Left ventricle myocardium inferior (tissue), 1 donor: ENCODE data around the gene EID3. TPM values are rescaled to one million over a fixed set of nuclear protein-coding genes. Genes with fewer than 3 reads are reported as not detected.

Experiments
- DNase-seq: peaks from one replicate; pipeline ENCODE4 v3.0.0-alpha.2; 2020
- H3K27ac ChIP-seq: fragments of 200-600 bp; replicated peaks from 2 replicates; pipeline ENCODE4 v1.8.0; 2021
- H3K27me3 ChIP-seq: fragments of 200-600 bp; 2 replicates; pipeline ENCODE4 v1.8.0; 2021; ENCODE audit warnings: low read depth
- H3K36me3 ChIP-seq: fragments of 200-600 bp; 2 replicates; pipeline ENCODE4 v1.8.0; 2021
- H3K4me1 ChIP-seq: fragments of 200-600 bp; 2 replicates; pipeline ENCODE4 v1.8.0; 2021
- H3K4me3 ChIP-seq: fragments of 200-600 bp; 2 replicates; pipeline ENCODE4 v1.8.0; 2021; ENCODE audit warnings: mild to moderate bottlenecking, moderate library complexity
- H3K9me3 ChIP-seq: fragments of 200-600 bp; replicated peaks from 2 replicates; pipeline ENCODE4 v1.8.0; 2021
- CTCF ChIP-seq: fragments of 200-600 bp; IDR thresholded peaks from 2 replicates; pipeline ENCODE4 v1.8.0; 2021; ENCODE audit warnings: antibody characterized with exemption, mild to moderate bottlenecking, borderline replicate concordance
- intact Hi-C: fragments of 100-400 bp; cut with micrococcal nuclease; formaldehyde crosslinking; loops from one replicate; pipeline ENCODE4 v1.11.0; 2022
- total RNA-seq: library from RNA; stranded (reverse); fragmentation: NEBNext Ultra II Directional; extraction: Animal tissue kit (Norgen Biotek cat#: 25700); gene quantifications from one replicate; pipeline ENCODE4 v1.2.1, GENCODE V29; 2021
- donor health status: DM: no; HTN: yes; CAD: no; lungs with severe emphysema.

EID3 gene
- total RNA-seq, 1 donor from 2014 or later: 0.60 TPM

- H3K36me3 ChIP-seq: peaks cover 43% of the 10 kb centered on the region
- peaks cover 17% of the 10 kb centered on the region for H3K4me1 ChIP-seq
- H3K4me3 ChIP-seq: no peak overlapping the region
- H3K27ac ChIP-seq: no peak overlapping the region
- H3K9me3 ChIP-seq: no peaks in the 10 kb centered on the region
- DNase-seq: no peak
- intact Hi-C loops: no loop called here
- no peak for TF ChIP-seq CTCF
- H3K27me3 ChIP-seq: no peaks in the 10 kb centered on the region
Observed at GRCh38 chr12:104353012-104353981, 49.8 kb downstream of the EID3 start.

GRCh38 chr12:104354167-104354867 is 50.8 kb downstream of the EID3 start:
- Histone ChIP-seq H3K4me3 (no peak overlapping the region), H3K27me3 (no peaks in the 10 kb centered on the region), H3K27ac (no peak overlapping the region), H3K9me3 (no peaks in the 10 kb centered on the region), H3K4me1 (peaks cover 12% of the 10 kb centered on the region), H3K36me3 (peaks cover 33% of the 10 kb centered on the region)
- DNase-seq: no peak
- intact Hi-C loops: no loop called here
- TF ChIP-seq CTCF: no peak

Other genes starting within 250 kb of the EID3 start
- 9.2 TPM for gene HCFC2, start 239.2 kb upstream of the EID3 start, total RNA-seq
- 34.5 TPM for gene NFYB, start 165.5 kb upstream of the EID3 start, total RNA-seq
- 98.0 TPM for gene TXNRD1, start 88.0 kb upstream of the EID3 start, total RNA-seq
- gene CHST11, start 153.2 kb downstream of the EID3 start, total RNA-seq: 6.0 TPM